ENCODE measurements around the gene KIF3A. TPM values are rescaled to one million over a fixed set of nuclear protein-coding genes. Genes with fewer than 3 reads are reported as not detected.

KIF3A gene
- total and polyA plus RNA-seq, 4 experiments from 2014 or later, result 9.7 to 25.9 (median 18.5) TPM

- H3K27ac ChIP-seq (ENCODE audit: low read depth, low read length), result no peak overlapping the region
- Mint-ChIP-seq H3K36me3 (peaks cover 15 to 25% of the 10 kb centered on the region in 2 donors), H3K9me3 (no peaks in the 10 kb centered on the region), H3K4me1 (peaks cover 7 to 10% (median 7%) of the 10 kb centered on the region in 4 donors), H3K27ac (peak overlapping the region in 2 of 7 donors; percentile 2 to 31), H3K27me3 (no peaks in the 10 kb centered on the region), H3K4me3 (no peak overlapping the region)
- H3K9me3 ChIP-seq (ENCODE audit: control insufficient read depth in 1 of 2, low read length in 2 of 2), result no peaks in the 10 kb centered on the region
- H3K36me3 ChIP-seq (ENCODE audit: insufficient read depth, low read length), result peaks cover 6% of the 10 kb centered on the region
- DNase-seq, result no peak
- no peak overlapping the region for H3K4me3 ChIP-seq (ENCODE audit: low read length in 2 of 2)
- H3K27me3 ChIP-seq (ENCODE audit: insufficient read depth, low read length), result no peaks in the 10 kb centered on the region
- POLR2A ChIA-PET (ENCODE audit: partially characterized antibody), result no interaction called here
- H3K4me1 ChIP-seq (ENCODE audit: insufficient read depth, low read length), result no peaks in the 10 kb centered on the region
- CTCF ChIA-PET (ENCODE audit: partially characterized antibody), result interaction anchor here (3.3 kb wide), 1 partner anchor 192 kb away, joined by 12 read pairs; no protein-coding TSS in a partner anchor
- intact Hi-C loops (cut with micrococcal nuclease), result no loop called here
Observed at GRCh38 chr5:132718544-132719312, 18.6 kb downstream of the KIF3A start.

DNA sequence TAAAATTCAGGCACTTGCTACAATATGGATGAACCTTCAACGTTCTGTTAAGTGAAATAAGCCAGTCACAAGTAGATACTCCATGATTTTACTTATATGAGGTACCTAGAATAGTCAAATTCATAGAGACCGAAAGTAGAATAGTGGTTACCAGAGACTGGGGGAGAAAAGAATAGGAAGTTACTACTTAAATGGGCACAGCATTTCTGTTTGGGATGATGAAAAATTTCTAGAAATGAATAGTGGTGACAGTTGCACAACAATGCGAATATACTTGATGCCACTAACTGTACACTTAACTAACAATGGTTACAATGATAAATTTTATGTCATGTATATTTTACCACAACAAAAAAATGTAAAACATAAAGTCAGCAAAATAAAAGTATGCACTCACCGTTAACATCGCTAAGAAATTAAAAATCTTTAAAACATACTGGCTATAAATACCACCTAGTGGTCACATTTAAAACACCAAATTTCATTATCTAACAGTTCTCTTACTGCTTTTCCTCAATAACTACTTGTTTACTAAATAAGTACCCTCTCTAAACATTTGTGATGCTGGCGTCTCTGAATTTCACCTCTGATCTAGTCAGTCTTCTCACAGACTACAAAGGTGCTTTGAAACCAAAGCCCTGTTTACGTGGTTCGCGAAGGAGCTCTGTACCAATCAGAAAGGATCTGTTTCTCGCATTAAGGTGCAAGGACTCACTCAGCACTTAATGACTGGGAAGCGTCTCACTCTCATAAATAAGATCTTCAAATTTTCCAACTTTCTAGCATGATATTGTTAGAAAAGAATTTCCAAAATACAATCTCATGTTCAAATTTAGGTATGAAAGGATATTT lies 22.7 kb downstream of the KIF3A start:
- H3K9me3 Mint-ChIP-seq, result no peaks in the 10 kb centered on the region
- DNase-seq, result peak in 4 of 5 donors; percentile 16 to 27 (median 22)
- intact Hi-C loops (cut with micrococcal nuclease), result loop anchor here (1.0 kb wide), 2 partner anchors 188 to 328 kb away; no protein-coding TSS in a partner anchor
- H3K4me1 Mint-ChIP-seq, result peaks cover 7 to 10% (median 8%) of the 10 kb centered on the region in 4 donors
- H3K4me3 Mint-ChIP-seq, result peak overlapping the region in 3 of 8 donors; percentile 43 to 63 (median 53)
- POLR2A ChIA-PET (ENCODE audit: partially characterized antibody), result no interaction called here
- Histone ChIP-seq H3K9me3 (ENCODE audit: control insufficient read depth in 1 of 2, low read length in 2 of 2) (no peaks in the 10 kb centered on the region), H3K4me3 (ENCODE audit: low read length in 2 of 2) (no peak overlapping the region), H3K27me3 (ENCODE audit: insufficient read depth, low read length) (no peaks in the 10 kb centered on the region), H3K27ac (ENCODE audit: low read depth, low read length) (no peak overlapping the region), H3K36me3 (ENCODE audit: insufficient read depth, low read length) (no peaks in the 10 kb centered on the region), H3K4me1 (ENCODE audit: insufficient read depth, low read length) (no peaks in the 10 kb centered on the region)
- CTCF ChIA-PET (ENCODE audit: partially characterized antibody), result interaction anchor here (0.9 to 2.4 kb wide), 9 partner anchors 11 to 328 kb away, joined by 3 to 11 read pairs (median 5); partner anchors contain the start of genes CCNI2, IL13 and KIF3A
- H3K36me3 Mint-ChIP-seq, result peaks cover 15 to 26% of the 10 kb centered on the region in 2 donors
- no peaks in the 10 kb centered on the region for H3K27me3 Mint-ChIP-seq
- no peak overlapping the region for H3K27ac Mint-ChIP-seq

- intact Hi-C loops (cut with micrococcal nuclease), result no loop called here
- Histone ChIP-seq H3K27me3 (ENCODE audit: insufficient read depth, low read length) (no peaks in the 10 kb centered on the region), H3K9me3 (ENCODE audit: control insufficient read depth in 1 of 2, low read length in 2 of 2) (no peaks in the 10 kb centered on the region), H3K4me1 (ENCODE audit: insufficient read depth, low read length) (no peaks in the 10 kb centered on the region), H3K27ac (ENCODE audit: low read depth, low read length) (no peak overlapping the region), H3K4me3 (ENCODE audit: low read length in 2 of 2) (no peak overlapping the region), H3K36me3 (ENCODE audit: insufficient read depth, low read length) (peaks cover 3% of the 10 kb centered on the region)
- Mint-ChIP-seq H3K9me3 (peaks cover 0 to 1% (median 0%) of the 10 kb centered on the region in 8 donors), H3K27me3 (no peaks in the 10 kb centered on the region), H3K36me3 (peaks cover 22 to 29% of the 10 kb centered on the region in 2 donors), H3K27ac (no peak overlapping the region), H3K4me3 (no peak overlapping the region), H3K4me1 (peaks cover 0 to 2% (median 0%) of the 10 kb centered on the region in 4 donors)
- ChIA-PET CTCF (ENCODE audit: partially characterized antibody) (interaction anchor here (1.0 kb wide), 2 partner anchors 29 to 181 kb away, joined by 3 to 9 read pairs; partner anchors contain the start of gene KIF3A), POLR2A (ENCODE audit: partially characterized antibody) (no interaction called here)
- no peak for DNase-seq
Observed at GRCh38 chr5:132708645-132709044, 28.7 kb downstream of the KIF3A start.

DNA sequence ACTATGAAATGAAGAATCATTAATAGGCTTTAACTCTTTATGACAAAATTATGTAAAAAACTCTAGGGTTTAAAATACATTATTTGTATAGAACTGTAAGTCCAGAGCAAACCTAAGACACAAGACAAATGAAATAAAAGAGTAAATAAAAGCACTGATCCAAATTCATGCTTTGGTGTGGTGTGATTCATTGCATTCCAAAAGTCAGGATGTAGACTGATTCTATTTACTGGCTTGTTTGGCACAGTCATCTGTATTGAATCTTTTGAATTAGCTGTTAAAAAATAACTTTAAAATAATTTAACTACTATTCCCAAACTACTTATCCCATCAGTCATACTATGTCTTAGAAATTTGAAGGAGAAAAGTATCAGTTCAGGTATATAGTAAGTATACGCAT lies 32.5 kb downstream of the KIF3A start:
- Histone ChIP-seq H3K27me3 (ENCODE audit: insufficient read depth, low read length) (no peaks in the 10 kb centered on the region), H3K4me3 (ENCODE audit: low read length in 2 of 2) (no peak overlapping the region), H3K36me3 (ENCODE audit: insufficient read depth, low read length) (peaks cover 10% of the 10 kb centered on the region), H3K9me3 (ENCODE audit: control insufficient read depth in 1 of 2, low read length in 2 of 2) (no peaks in the 10 kb centered on the region), H3K27ac (ENCODE audit: low read depth, low read length) (no peak overlapping the region), H3K4me1 (ENCODE audit: insufficient read depth, low read length) (no peaks in the 10 kb centered on the region)
- Mint-ChIP-seq H3K27ac (no peak overlapping the region), H3K27me3 (no peaks in the 10 kb centered on the region), H3K36me3 (peaks cover 34 to 48% of the 10 kb centered on the region in 2 donors), H3K4me3 (no peak overlapping the region), H3K9me3 (peaks cover 0 to 1% (median 0%) of the 10 kb centered on the region in 8 donors), H3K4me1 (peaks cover 0 to 1% (median 0%) of the 10 kb centered on the region in 4 donors)
- no peak for DNase-seq
- ChIA-PET POLR2A (ENCODE audit: partially characterized antibody) (no interaction called here), CTCF (ENCODE audit: partially characterized antibody) (no interaction called here)
- intact Hi-C loops (cut with micrococcal nuclease), result no loop called here

- intact Hi-C loops (cut with micrococcal nuclease), result no loop called here
- no peaks in the 10 kb centered on the region for H3K9me3 Mint-ChIP-seq
- no peaks in the 10 kb centered on the region for H3K27me3 Mint-ChIP-seq
- Histone ChIP-seq H3K36me3 (ENCODE audit: insufficient read depth, low read length) (peaks cover 12% of the 10 kb centered on the region), H3K27ac (ENCODE audit: low read depth, low read length) (no peak overlapping the region), H3K4me1 (ENCODE audit: insufficient read depth, low read length) (peaks cover 7% of the 10 kb centered on the region), H3K4me3 (ENCODE audit: low read length in 2 of 2) (no peak overlapping the region), H3K27me3 (ENCODE audit: insufficient read depth, low read length) (no peaks in the 10 kb centered on the region), H3K9me3 (ENCODE audit: control insufficient read depth in 1 of 2, low read length in 2 of 2) (no peaks in the 10 kb centered on the region)
- no peak overlapping the region for H3K4me3 Mint-ChIP-seq
- POLR2A ChIA-PET (ENCODE audit: partially characterized antibody), result no interaction called here
- DNase-seq, result no peak
- no peak overlapping the region for H3K27ac Mint-ChIP-seq
- CTCF ChIA-PET (ENCODE audit: partially characterized antibody), result no interaction called here
- H3K36me3 Mint-ChIP-seq, result peaks cover 24 to 44% of the 10 kb centered on the region in 2 donors
- H3K4me1 Mint-ChIP-seq, result peaks cover 4 to 7% (median 6%) of the 10 kb centered on the region in 4 donors
Observed at GRCh38 chr5:132695956-132696355, 41.4 kb downstream of the KIF3A start.

DNA sequence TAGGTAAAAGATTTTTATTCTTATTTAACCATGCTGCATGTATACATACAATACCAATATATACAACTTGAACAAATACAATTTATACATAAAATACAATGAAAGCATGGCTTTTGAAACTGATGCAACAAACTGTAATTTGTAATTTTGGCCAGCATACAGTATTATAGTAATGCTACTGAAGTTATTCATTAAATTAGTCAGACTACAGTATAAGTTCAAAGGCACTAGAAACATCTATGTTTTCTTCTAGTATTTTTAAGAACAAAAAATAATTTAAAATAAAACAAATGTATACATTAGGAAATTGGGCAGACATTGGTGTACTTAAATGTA lies 44.7 kb downstream of the KIF3A start:
- CTCF ChIA-PET (ENCODE audit: partially characterized antibody), result no interaction called here

More for the DNA sequence above, 44.7 kb downstream of the KIF3A start:
- H3K4me1 Mint-ChIP-seq, result peaks cover 21 to 29% (median 25%) of the 10 kb centered on the region in 4 donors
- H3K9me3 Mint-ChIP-seq, result no peaks in the 10 kb centered on the region
- H3K4me3 Mint-ChIP-seq, result no peak overlapping the region
- no peak overlapping the region for H3K27ac ChIP-seq (ENCODE audit: low read depth, low read length)
- H3K9me3 ChIP-seq (ENCODE audit: control insufficient read depth in 1 of 2, low read length in 2 of 2), result no peaks in the 10 kb centered on the region
- no peaks in the 10 kb centered on the region for H3K27me3 ChIP-seq (ENCODE audit: insufficient read depth, low read length)
- no peak overlapping the region for H3K4me3 ChIP-seq (ENCODE audit: low read length in 2 of 2)
- intact Hi-C loops (cut with micrococcal nuclease), result no loop called here
- H3K4me1 ChIP-seq (ENCODE audit: insufficient read depth, low read length), result peaks cover 27% of the 10 kb centered on the region
- DNase-seq, result no peak
- H3K36me3 Mint-ChIP-seq, result peaks cover 0 to 21% of the 10 kb centered on the region in 2 donors
- POLR2A ChIA-PET (ENCODE audit: partially characterized antibody), result no interaction called here
- H3K27me3 Mint-ChIP-seq, result no peaks in the 10 kb centered on the region
- H3K27ac Mint-ChIP-seq, result no peak overlapping the region
- peaks cover under 1% of the 10 kb centered on the region for H3K36me3 ChIP-seq (ENCODE audit: insufficient read depth, low read length)

Measured in CD4-positive, alpha-beta memory T cell (primary cell).